Caco-2 (cell line): ENCODE measurements around the gene CALD1. TPM values are rescaled to one million over a fixed set of nuclear protein-coding genes. Genes with fewer than 3 reads are reported as not detected.

Source experiments
- BruUV-seq: library from RNA; stranded (reverse); fragments of 400-500 nt; replicated peaks from 2 replicates; lab custom pipeline; 2021; lab: Mats Ljungman, UMichigan
- CTCF ChIA-PET: fragments of 300-600 bp; sonication (Branson Sonifier 250); formaldehyde crosslinking; loops from one replicate; lab custom pipeline; 2022; ENCODE audit warnings: antibody characterized with exemption; lab: Charles Lee
- POLR2A ChIA-PET: fragments of 300-600 bp; sonication (Branson Sonifier 250); formaldehyde crosslinking; loops from one replicate; lab custom pipeline; 2022; ENCODE audit warnings: antibody characterized with exemption; lab: Charles Lee
- DNase-seq, 2 experiments: peaks; one replicate each; pipeline versions ENCODE4 v3.0.0 to v3.0.0-alpha.2; 2020 to 2022
- H3K27me3 ChIP-seq: replicated peaks from 2 replicates; pipeline ENCODE4 v1.6.0; 2011; ENCODE audit warnings: low read length; ENCODE audit not compliant: control insufficient read depth, insufficient read depth
- H3K36me3 ChIP-seq: 2 replicates; pipeline ENCODE4 v1.5.1; 2011; ENCODE audit warnings: low read length; ENCODE audit not compliant: control insufficient read depth, insufficient read depth
- H3K4me1 ChIP-seq: fragments of 250-450 bp; sonication (Bioruptor Pico); 2 replicates; pipeline ENCODE4 v1.5.1; 2020; ENCODE audit warnings: mild to moderate bottlenecking
- H3K4me3 ChIP-seq: 2 replicates; pipeline ENCODE4 v1.5.1; 2011; ENCODE audit warnings: low read depth, mild to moderate bottlenecking, control low read depth, low read length
- H3K9me3 ChIP-seq: fragments of 250-450 bp; sonication (Bioruptor Pico); 2 replicates; pipeline ENCODE4 v1.5.1; 2020; ENCODE audit warnings: mild to moderate bottlenecking, moderate library complexity
- H3K27ac Mint-ChIP-seq: one replicate; pipeline ENCODE4 v1.8.0; 2022; ENCODE audit warnings: mixed read lengths; ENCODE audit not compliant: unreplicated experiment
- H3K27me3 Mint-ChIP-seq: one replicate; pipeline ENCODE4 v1.8.0; 2022; ENCODE audit warnings: mixed read lengths; ENCODE audit not compliant: insufficient read depth, unreplicated experiment
- H3K36me3 Mint-ChIP-seq: one replicate; pipeline ENCODE4 v1.8.0; 2022; ENCODE audit warnings: mild to moderate bottlenecking, mixed read lengths; ENCODE audit not compliant: insufficient read depth, unreplicated experiment
- H3K4me1 Mint-ChIP-seq: one replicate; pipeline ENCODE4 v1.8.0; 2022; ENCODE audit warnings: low read depth, mixed read lengths; ENCODE audit not compliant: unreplicated experiment
- H3K4me3 Mint-ChIP-seq: one replicate; pipeline ENCODE4 v1.8.0; 2022; ENCODE audit warnings: mild to moderate bottlenecking, moderate library complexity, mixed read lengths; ENCODE audit not compliant: unreplicated experiment
- H3K9me3 Mint-ChIP-seq: one replicate; pipeline ENCODE4 v1.8.0; 2022; ENCODE audit warnings: mixed read lengths; ENCODE audit not compliant: unreplicated experiment
- intact Hi-C: fragments of 100-400 bp; cut with micrococcal nuclease; formaldehyde crosslinking; loops from one replicate; pipeline ENCODE4 v1.10.0; 2022; ENCODE audit not compliant: unreplicated experiment
- total RNA-seq: library from RNA; stranded (reverse); gene quantifications from 2 replicates; pipeline ENCODE4 v1.2.3, GENCODE V29; 2022
- TF ChIP-seq, protein P1 (sequence below), 2 experiments: fragments of 200-600 bp in 1 of 2; IDR thresholded peaks; 1 replicate in 1 of 2; 2 replicates in 1 of 2; pipeline versions ENCODE4 v1.5.1 to v1.8.0; 2011 to 2022; ENCODE audit warnings: antibody characterized with exemption in 1 of 2, control low read depth in 1 of 2, inconsistent platforms in 1 of 2, low read depth in 1 of 2, low read length in 1 of 2, mild to moderate bottlenecking in 1 of 2, moderate library complexity in 1 of 2; ENCODE audit not compliant: insufficient read depth in 1 of 2, severe bottlenecking in 1 of 2, unreplicated experiment in 1 of 2

Gene CALD1
- total RNA-seq, 1 experiment from 2014 or later, result 155 TPM

DNA sequence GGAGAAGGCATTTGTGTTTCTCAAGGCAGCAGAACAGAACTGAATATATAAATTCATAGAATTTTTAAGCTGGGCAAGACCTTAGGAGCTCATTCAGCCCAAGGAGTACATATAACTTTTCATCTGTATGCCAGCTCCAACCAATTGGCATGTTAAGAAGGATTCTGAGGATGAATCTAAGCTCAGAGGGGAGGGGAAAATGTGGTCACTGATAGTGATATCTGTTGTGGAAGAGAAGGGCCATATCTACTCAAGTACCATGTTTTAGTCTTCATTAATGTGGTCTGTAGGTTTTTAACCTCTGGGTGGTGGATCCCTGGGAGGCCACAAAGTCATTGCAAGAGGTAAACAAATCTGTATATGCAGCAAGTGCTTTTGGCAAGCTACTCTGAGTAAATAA, 6.4 kb downstream of the CALD1 start:
- Histone ChIP-seq H3K4me3 (no peak overlapping the region), H3K9me3 (no peaks in the 10 kb centered on the region), H3K4me1 (peaks cover 21% of the 10 kb centered on the region), H3K36me3 (no peaks in the 10 kb centered on the region), H3K27me3 (no peaks in the 10 kb centered on the region)
- H3K9me3 Mint-ChIP-seq, result no peaks in the 10 kb centered on the region
- H3K27me3 Mint-ChIP-seq, result no peaks in the 10 kb centered on the region
- BruUV-seq, result no TSS peak
- TF ChIP-seq, protein P1, sequence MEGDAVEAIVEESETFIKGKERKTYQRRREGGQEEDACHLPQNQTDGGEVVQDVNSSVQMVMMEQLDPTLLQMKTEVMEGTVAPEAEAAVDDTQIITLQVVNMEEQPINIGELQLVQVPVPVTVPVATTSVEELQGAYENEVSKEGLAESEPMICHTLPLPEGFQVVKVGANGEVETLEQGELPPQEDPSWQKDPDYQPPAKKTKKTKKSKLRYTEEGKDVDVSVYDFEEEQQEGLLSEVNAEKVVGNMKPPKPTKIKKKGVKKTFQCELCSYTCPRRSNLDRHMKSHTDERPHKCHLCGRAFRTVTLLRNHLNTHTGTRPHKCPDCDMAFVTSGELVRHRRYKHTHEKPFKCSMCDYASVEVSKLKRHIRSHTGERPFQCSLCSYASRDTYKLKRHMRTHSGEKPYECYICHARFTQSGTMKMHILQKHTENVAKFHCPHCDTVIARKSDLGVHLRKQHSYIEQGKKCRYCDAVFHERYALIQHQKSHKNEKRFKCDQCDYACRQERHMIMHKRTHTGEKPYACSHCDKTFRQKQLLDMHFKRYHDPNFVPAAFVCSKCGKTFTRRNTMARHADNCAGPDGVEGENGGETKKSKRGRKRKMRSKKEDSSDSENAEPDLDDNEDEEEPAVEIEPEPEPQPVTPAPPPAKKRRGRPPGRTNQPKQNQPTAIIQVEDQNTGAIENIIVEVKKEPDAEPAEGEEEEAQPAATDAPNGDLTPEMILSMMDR (IDR thresholded peaks at IDR 0.05; ENCODE audit: insufficient read depth in 1 of 2, low read depth in 1 of 2, low read length in 1 of 2, severe bottlenecking in 1 of 2, unreplicated experiment in 1 of 2), result no peak
- H3K27ac Mint-ChIP-seq, result no peak overlapping the region
- peaks cover 6% of the 10 kb centered on the region for H3K36me3 Mint-ChIP-seq
- intact Hi-C loops, result no loop called here
- H3K4me3 Mint-ChIP-seq, result no peak overlapping the region
- peaks cover 14% of the 10 kb centered on the region for H3K4me1 Mint-ChIP-seq
- no peak for DNase-seq
- ChIA-PET POLR2A (no interaction called here), CTCF (no interaction called here)

DNA sequence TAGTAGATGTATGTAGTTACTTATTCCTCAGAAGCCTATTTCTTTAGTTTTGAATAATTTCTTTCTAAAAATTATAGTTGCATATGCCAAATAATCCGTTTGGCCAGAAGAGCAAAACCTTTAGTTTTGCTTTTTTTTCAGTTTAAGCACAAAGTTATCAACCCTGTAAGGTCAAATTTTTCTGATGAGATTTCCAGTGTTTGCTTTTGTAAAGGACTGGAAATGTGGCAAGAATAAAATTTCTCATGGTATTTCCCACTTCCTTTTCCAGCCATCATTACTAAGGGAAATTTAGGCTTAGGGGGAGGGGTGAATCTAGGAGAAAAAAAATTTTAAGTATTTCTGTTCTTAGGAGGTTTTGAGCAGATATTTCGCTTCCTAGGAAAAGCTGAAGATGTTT, 7.6 kb downstream of the CALD1 start:
- POLR2A ChIA-PET, result no interaction called here
- no peak overlapping the region for H3K27ac Mint-ChIP-seq

DNA sequence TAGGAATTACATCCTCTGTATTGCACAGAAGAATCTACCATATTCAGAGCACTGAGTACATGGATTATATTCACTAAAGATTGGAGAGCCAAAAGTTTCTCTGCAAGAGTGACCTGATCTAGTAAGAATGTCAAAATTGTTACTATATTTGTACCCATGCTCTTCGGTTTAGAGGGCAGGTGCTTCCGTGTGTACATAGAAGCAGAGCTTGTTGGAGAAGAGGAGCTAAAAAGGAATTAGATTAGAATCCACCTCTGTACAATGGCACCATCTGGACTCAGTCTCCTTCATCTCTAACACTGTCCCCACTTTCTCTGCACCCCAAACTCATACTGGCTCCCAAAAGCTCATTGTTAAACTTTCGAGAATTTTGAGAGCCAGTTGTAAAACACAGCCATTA, 8.3 kb downstream of the CALD1 start:
- CTCF ChIA-PET, result no interaction called here
- H3K4me1 Mint-ChIP-seq, result peaks cover 7% of the 10 kb centered on the region

More for the DNA sequence above, 7.6 kb downstream of the CALD1 start:
- H3K4me1 Mint-ChIP-seq, result peaks cover 7% of the 10 kb centered on the region
- CTCF ChIA-PET, result no interaction called here
- no peak overlapping the region for H3K4me3 ChIP-seq
- H3K4me3 Mint-ChIP-seq, result no peak overlapping the region
- peaks cover 15% of the 10 kb centered on the region for H3K36me3 Mint-ChIP-seq
- intact Hi-C loops, result no loop called here
- no peaks in the 10 kb centered on the region for H3K27me3 Mint-ChIP-seq
- TF ChIP-seq, protein P1 (IDR thresholded peaks at IDR 0.05; ENCODE audit: insufficient read depth in 1 of 2, low read depth in 1 of 2, low read length in 1 of 2, severe bottlenecking in 1 of 2, unreplicated experiment in 1 of 2), result no peak
- H3K4me1 ChIP-seq, result peaks cover 8% of the 10 kb centered on the region
- no peaks in the 10 kb centered on the region for H3K9me3 ChIP-seq
- DNase-seq, result no peak
- H3K36me3 ChIP-seq, result no peaks in the 10 kb centered on the region
- no peaks in the 10 kb centered on the region for H3K9me3 Mint-ChIP-seq
- H3K27me3 ChIP-seq, result no peaks in the 10 kb centered on the region
- BruUV-seq, result no TSS peak

More for the DNA sequence above, 8.3 kb downstream of the CALD1 start:
- Mint-ChIP-seq H3K36me3 (peaks cover 15% of the 10 kb centered on the region), H3K27me3 (no peaks in the 10 kb centered on the region), H3K27ac (no peak overlapping the region), H3K9me3 (no peaks in the 10 kb centered on the region), H3K4me3 (no peak overlapping the region)
- peaks cover 5% of the 10 kb centered on the region; the same call in 1 of the 2 replicates for H3K4me1 ChIP-seq
- no peak for DNase-seq
- POLR2A ChIA-PET, result no interaction called here
- H3K9me3 ChIP-seq, result no peaks in the 10 kb centered on the region
- intact Hi-C loops, result no loop called here
- no peaks in the 10 kb centered on the region for H3K36me3 ChIP-seq
- H3K4me3 ChIP-seq, result no peak overlapping the region
- no TSS peak for BruUV-seq
- TF ChIP-seq, protein P1 (IDR thresholded peaks at IDR 0.05; ENCODE audit: insufficient read depth in 1 of 2, low read depth in 1 of 2, low read length in 1 of 2, severe bottlenecking in 1 of 2, unreplicated experiment in 1 of 2), result no peak
- no peaks in the 10 kb centered on the region for H3K27me3 ChIP-seq
